Endodermal cell (in vitro differentiated cells): ENCODE results near the gene GALNT18. TPM values are rescaled to one million over a fixed set of nuclear protein-coding genes. Genes with fewer than 3 reads are reported as not detected.
A peak's percentile ranks its signal among the peaks of the same experiment; 100 is the strongest.

Source experiments
- DNase-seq: peaks from one replicate; pipeline ENCODE4 v3.0.0-alpha.2; 2017
- H3K27ac ChIP-seq: 2 replicates; pipeline ENCODE4 v1.5.1; 2013; ENCODE audit warnings: mild to moderate bottlenecking, low read depth, low read length, moderate library complexity
- H3K27me3 ChIP-seq: 2 replicates; pipeline ENCODE4 v1.6.1; 2013; ENCODE audit warnings: mild to moderate bottlenecking, low read length, moderate library complexity; ENCODE audit not compliant: insufficient read depth, control insufficient read depth, poor library complexity, severe bottlenecking
- H3K36me3 ChIP-seq: 2 replicates; pipeline ENCODE4 v1.7.0; 2013; ENCODE audit warnings: mild to moderate bottlenecking, low read length, moderate library complexity; ENCODE audit not compliant: control insufficient read depth, insufficient read depth
- H3K4me1 ChIP-seq: one replicate; pipeline ENCODE4 v1.7.0; 2013; ENCODE audit warnings: low read length; ENCODE audit not compliant: control insufficient read depth, insufficient read depth
- H3K4me3 ChIP-seq: 2 replicates; pipeline ENCODE4 v1.5.1; 2013; ENCODE audit warnings: mild to moderate bottlenecking, low read length, moderate library complexity
- H3K9ac ChIP-seq: 2 replicates; pipeline ENCODE4 v1.6.1; 2013; ENCODE audit warnings: mild to moderate bottlenecking, low read length, moderate library complexity; ENCODE audit not compliant: poor library complexity, severe bottlenecking; ENCODE audit errors: extremely low read depth
- H3K9me3 ChIP-seq: 2 replicates; pipeline ENCODE4 v1.6.1; 2013; ENCODE audit warnings: mild to moderate bottlenecking, low read length, moderate library complexity; ENCODE audit not compliant: control insufficient read depth
- H3K27ac Mint-ChIP-seq: 2 replicates; pipeline ENCODE4 v1.8.0; 2020; ENCODE audit warnings: mixed read lengths
- H3K27me3 Mint-ChIP-seq: 2 replicates; pipeline ENCODE4 v1.8.0; 2021; ENCODE audit warnings: mild to moderate bottlenecking, mixed read lengths; ENCODE audit not compliant: insufficient read depth
- H3K36me3 Mint-ChIP-seq: 2 replicates; pipeline ENCODE4 v1.8.0; 2020; ENCODE audit warnings: low read depth, mixed read lengths
- H3K4me1 Mint-ChIP-seq: 2 replicates; pipeline ENCODE4 v1.8.0; 2020; ENCODE audit warnings: mixed read lengths
- H3K4me3 Mint-ChIP-seq: 2 replicates; pipeline ENCODE4 v1.8.0; 2020; ENCODE audit warnings: mild to moderate bottlenecking, moderate library complexity, mixed read lengths
- H3K9me3 Mint-ChIP-seq: 2 replicates; pipeline ENCODE4 v1.8.0; 2020; ENCODE audit warnings: mild to moderate bottlenecking, mixed read lengths
- CTCF ChIP-seq: fragments of 200-600 bp; sonication (generic); conservative IDR thresholded peaks from 2 replicates; pipeline ENCODE4 v1.5.0; 2021; ENCODE audit warnings: antibody characterized with exemption, mild to moderate bottlenecking
- WGBS, 2 experiments: methylation state at CpG; one replicate each; pipeline versions ENCODE4 v1.1.5 to v1.1.7; 2013; ENCODE audit warnings: missing lambda C conversion rate in 2 of 2, mixed read lengths in 1 of 2; ENCODE audit not compliant: insufficient coverage in 1 of 2, insufficient read length in 1 of 2; 5-methylcytosine and 5-hydroxymethylcytosine counted together
- total RNA-seq, 2 donors: library from RNA; stranded (reverse); fragmentation: NEBNext Ultra II Directional in 1 of 2; extraction: Animal tissue kit (Norgen Biotek cat#: 25700) in 1 of 2; gene quantifications; 2 replicates in 1 of 2; 3 replicates in 1 of 2; pipeline ENCODE4 v1.2.1, GENCODE V29; 2021

Gene GALNT18
- total RNA-seq, 2 donors from 2014 or later: 5.1 to 9.9 TPM

DNA sequence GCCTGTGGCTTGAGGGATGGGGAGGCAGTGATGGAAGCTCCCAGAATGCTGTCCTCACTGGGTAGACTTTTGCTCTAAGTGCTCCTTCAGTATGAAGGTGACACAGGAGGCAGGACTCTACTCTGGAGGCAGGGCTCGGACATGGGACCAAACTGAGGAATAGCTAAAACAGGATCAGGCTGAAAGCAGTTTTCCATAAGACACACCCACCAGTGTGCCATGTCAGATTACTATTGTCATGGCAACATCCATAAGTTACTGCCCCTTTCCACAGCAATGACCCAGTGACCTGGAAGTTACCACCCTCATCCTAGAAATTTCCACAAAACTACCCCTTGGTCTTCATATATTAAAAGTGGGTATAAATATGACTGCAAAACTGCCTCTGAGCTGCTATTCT lies 43.6 kb upstream of the GALNT18 start:
- peaks cover 17% of the 10 kb centered on the region for H3K9me3 Mint-ChIP-seq
- Histone ChIP-seq H3K4me1 (peaks cover 7% of the 10 kb centered on the region), H3K4me3 (no peak overlapping the region), H3K9me3 (peaks cover 22% of the 10 kb centered on the region), H3K36me3 (no peaks in the 10 kb centered on the region), H3K9ac (no peak overlapping the region), H3K27ac (no peak overlapping the region), H3K27me3 (no peaks in the 10 kb centered on the region)
- no peak for TF ChIP-seq CTCF
- H3K4me1 Mint-ChIP-seq: peaks cover 22% of the 10 kb centered on the region
- peaks cover 19% of the 10 kb centered on the region for H3K27me3 Mint-ChIP-seq
- DNase-seq: no peak
- H3K4me3 Mint-ChIP-seq: no peak overlapping the region
- WGBS, 2 experiments: 80 to 85% methylated on average over 1 of the region's 1 CpG
- no peak overlapping the region for H3K27ac Mint-ChIP-seq
- no peaks in the 10 kb centered on the region for H3K36me3 Mint-ChIP-seq

- Histone ChIP-seq H3K4me1 (peaks cover 7% of the 10 kb centered on the region), H3K9ac (no peak overlapping the region), H3K27ac (no peak overlapping the region), H3K36me3 (no peaks in the 10 kb centered on the region), H3K9me3 (peaks cover 22% of the 10 kb centered on the region), H3K4me3 (no peak overlapping the region), H3K27me3 (no peaks in the 10 kb centered on the region)
- Mint-ChIP-seq H3K9me3 (peaks cover 17% of the 10 kb centered on the region), H3K4me1 (peaks cover 22% of the 10 kb centered on the region), H3K27me3 (peaks cover 18% of the 10 kb centered on the region), H3K27ac (no peak overlapping the region), H3K36me3 (no peaks in the 10 kb centered on the region), H3K4me3 (no peak overlapping the region)
- DNase-seq: peak; percentile 54
- 56 to 73% methylated on average over 2 to 4 of the region's 4 CpGs for WGBS, 2 experiments
- TF ChIP-seq CTCF: no peak
Measured at GRCh38 chr11:11663907-11664306, 42.1 kb upstream of the GALNT18 start.

DNA sequence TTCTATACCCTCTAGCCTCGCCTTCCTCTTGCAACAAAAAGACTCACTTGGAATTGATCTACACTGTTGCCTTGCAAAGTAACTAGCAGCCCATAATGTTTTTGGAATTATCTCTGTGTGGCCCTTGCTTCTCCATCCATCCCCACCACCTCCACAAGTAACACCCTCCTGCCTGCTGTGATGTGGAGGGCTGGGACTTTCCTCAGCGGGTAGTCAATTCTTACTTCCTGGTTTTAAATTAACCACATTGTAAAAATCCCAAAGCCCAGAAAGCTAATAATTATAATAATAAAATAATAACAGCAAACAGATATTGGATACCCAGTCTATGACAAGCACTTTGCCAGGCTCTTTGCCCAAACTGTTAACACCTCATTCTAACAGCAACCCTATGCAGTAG lies 40.8 kb upstream of the GALNT18 start:
- Mint-ChIP-seq H3K4me1 (peaks cover 22% of the 10 kb centered on the region), H3K9me3 (peaks cover 17% of the 10 kb centered on the region), H3K27me3 (peaks cover 13% of the 10 kb centered on the region), H3K36me3 (no peaks in the 10 kb centered on the region), H3K27ac (no peak overlapping the region), H3K4me3 (no peak overlapping the region)
- Histone ChIP-seq H3K27ac (no peak overlapping the region), H3K9me3 (peaks cover 22% of the 10 kb centered on the region), H3K27me3 (no peaks in the 10 kb centered on the region), H3K9ac (no peak overlapping the region), H3K4me1 (peaks cover 7% of the 10 kb centered on the region), H3K36me3 (no peaks in the 10 kb centered on the region), H3K4me3 (no peak overlapping the region)
- no peak for TF ChIP-seq CTCF
- WGBS, 2 experiments: 97 to 100% methylated on average over 1 of the region's 2 CpGs
- no peak for DNase-seq
